Liver (tissue), 9 donors: Measurements from ENCODE around the gene SPATA1. TPM values are rescaled to one million over a fixed set of nuclear protein-coding genes. Genes with fewer than 3 reads are reported as not detected.

Source experiments
- DNase-seq: peaks from one replicate; pipeline ENCODE4 v3.0.0-alpha.2; 2017; ENCODE audit warnings: low spot score
- H3K27ac ChIP-seq, 2 donors: one replicate each; pipeline ENCODE4 v1.7.0; 2013; ENCODE audit warnings: inconsistent platforms in 2 of 2, low read length in 2 of 2, control low read depth in 1 of 2, low read depth in 1 of 2, mild to moderate bottlenecking in 1 of 2
- H3K27me3 ChIP-seq, 4 donors: one replicate each; pipeline versions ENCODE4 v1.6.1 to v1.7.0; 2013; ENCODE audit warnings: low read length in 3 of 4, inconsistent platforms in 1 of 4, mild to moderate bottlenecking in 1 of 4, moderate library complexity in 1 of 4; ENCODE audit not compliant: control insufficient read depth in 4 of 4, insufficient read depth in 4 of 4
- H3K36me3 ChIP-seq, 4 donors: one replicate each; pipeline versions ENCODE4 v1.6.1 to v1.7.0; 2013; ENCODE audit warnings: low read length in 3 of 4, mild to moderate bottlenecking in 3 of 4, low read depth in 1 of 4, moderate library complexity in 1 of 4; ENCODE audit not compliant: control insufficient read depth in 4 of 4, insufficient read depth in 3 of 4
- H3K4me1 ChIP-seq, 4 donors: one replicate each; pipeline versions ENCODE4 v1.6.1 to v1.7.0; 2013; ENCODE audit warnings: low read length in 3 of 4, mild to moderate bottlenecking in 3 of 4, moderate library complexity in 1 of 4; ENCODE audit not compliant: control insufficient read depth in 4 of 4, insufficient read depth in 4 of 4
- H3K4me3 ChIP-seq, 3 donors: one replicate each; pipeline versions ENCODE4 v1.6.1 to v1.7.0; 2013; ENCODE audit warnings: low read length in 3 of 3, control low read depth in 1 of 3, low read depth in 1 of 3, mild to moderate bottlenecking in 1 of 3
- H3K9ac ChIP-seq, 2 donors: one replicate each; pipeline ENCODE4 v1.7.0; 2013; ENCODE audit warnings: low read length in 2 of 2, mild to moderate bottlenecking in 2 of 2, moderate library complexity in 2 of 2, control low read depth in 1 of 2, low read depth in 1 of 2
- H3K9me3 ChIP-seq, 4 donors: one replicate each; pipeline versions ENCODE4 v1.6.1 to v1.7.0; 2013; ENCODE audit warnings: low read length in 3 of 4; ENCODE audit not compliant: control insufficient read depth in 4 of 4
- CTCF ChIP-seq: fragments of 150-350 bp; IDR thresholded peaks from 2 replicates; pipeline ENCODE4 v1.5.1; 2017; ENCODE audit warnings: improper control_type of control experiment, low read depth, low read length; ENCODE audit not compliant: missing input control
- EGR1 ChIP-seq, 2 donors: IDR thresholded peaks; 2 replicates each; pipeline ENCODE4 v1.6.1; 2016 to 2018; ENCODE audit warnings: antibody characterized with exemption in 2 of 2, low read depth in 2 of 2
- FOXA2 ChIP-seq: IDR thresholded peaks from 2 replicates; pipeline ENCODE4 v1.6.1; 2016; ENCODE audit warnings: antibody characterized with exemption
- GABPA ChIP-seq, 2 donors: IDR thresholded peaks in 1 of 2; conservative IDR thresholded peaks in 1 of 2; 2 replicates each; pipeline ENCODE4 v1.6.1; 2016; ENCODE audit warnings: antibody characterized with exemption in 2 of 2, mild to moderate bottlenecking in 1 of 2, moderate library complexity in 1 of 2
- HNF4A ChIP-seq, 2 donors: conservative IDR thresholded peaks; 2 replicates each; pipeline ENCODE4 v1.6.1; 2016; ENCODE audit warnings: antibody characterized with exemption in 2 of 2, mild to moderate bottlenecking in 2 of 2
- HNF4G ChIP-seq: IDR thresholded peaks from 2 replicates; pipeline ENCODE4 v1.6.1; 2016; ENCODE audit warnings: antibody characterized with exemption
- JUND ChIP-seq, 2 donors: IDR thresholded peaks; 2 replicates each; pipeline ENCODE4 v1.6.1; 2016; ENCODE audit warnings: antibody characterized with exemption in 2 of 2
- MAX ChIP-seq: IDR thresholded peaks from 2 replicates; pipeline ENCODE4 v1.6.1; 2016; ENCODE audit warnings: antibody characterized with exemption
- NR2F2 ChIP-seq: IDR thresholded peaks from 2 replicates; pipeline ENCODE4 v1.6.1; 2016; ENCODE audit warnings: antibody characterized with exemption
- RAD21 ChIP-seq, 2 donors: IDR thresholded peaks; 2 replicates each; pipeline ENCODE4 v1.6.1; 2016; ENCODE audit warnings: antibody characterized with exemption in 2 of 2, mild to moderate bottlenecking in 2 of 2
- SP1 ChIP-seq: IDR thresholded peaks from 2 replicates; pipeline ENCODE4 v1.6.1; 2018; ENCODE audit warnings: antibody characterized with exemption, mild to moderate bottlenecking
- TAF1 ChIP-seq: conservative IDR thresholded peaks from 2 replicates; pipeline ENCODE4 v1.6.1; 2016; ENCODE audit warnings: antibody characterized with exemption, mild to moderate bottlenecking
- YY1 ChIP-seq: IDR thresholded peaks from 2 replicates; pipeline ENCODE4 v1.6.1; 2016; ENCODE audit warnings: antibody characterized with exemption, mild to moderate bottlenecking
- ZBTB33 ChIP-seq: IDR thresholded peaks from 2 replicates; pipeline ENCODE4 v1.6.1; 2016; ENCODE audit warnings: antibody characterized with exemption
- WGBS: extraction: QIAGEN DNeasy Blood & Tissue Kit; methylation state at CpG from one replicate; pipeline ENCODE4 v1.1.7; 2013; 5-methylcytosine and 5-hydroxymethylcytosine counted together
- polyA plus RNA-seq, 2 donors: library from polyadenylated mRNA; stranded (reverse) in 1 of 2; unstranded in 1 of 2; fragments of 200-250 nt in 1 of 2; fragments of >200 nt in 1 of 2; fragmentation: Nextera tagmentation in 1 of 2; extraction: Ambion mirVana in 1 of 2; gene quantifications; one replicate each; pipeline versions ENCODE4 v1.2.1 to v1.2.3, GENCODE V29; 2013 to 2015
- total RNA-seq, 2 donors: library from RNA; depleted of rRNA; stranded (reverse); fragments of >200 nt; gene quantifications; one replicate each; pipeline ENCODE4 v1.2.3, GENCODE V29; 2014
- donor health status: healthy.
- donor health status: healthy.
- donor health status: healthy.
- donor health status: healthy.
- donor health status: healthy.

The SPATA1 gene
- total and polyA plus RNA-seq, 4 donors: 0.06 to 2.2 (median 0.54) TPM

GRCh38 chr1:84582802-84583587 lies 76.8 kb downstream of the SPATA1 start:
- Histone ChIP-seq H3K27me3 (no peaks in the 10 kb centered on the region), H3K9ac (no peak overlapping the region), H3K9me3 (peaks cover 0 to 4% (median under 1%) of the 10 kb centered on the region in 4 donors), H3K4me3 (no peak overlapping the region), H3K27ac (no peak overlapping the region), H3K4me1 (no peaks in the 10 kb centered on the region), H3K36me3 (no peaks in the 10 kb centered on the region)
- no peak for DNase-seq
- no peak for TF ChIP-seq JUND (IDR thresholded peaks at IDR 0.05)
- TF ChIP-seq HNF4G: no peak
- no peak for TF ChIP-seq GABPA (IDR thresholded peaks at IDR 0.05 in 1 of 2, conservative IDR thresholded peaks at IDR 0.05 in 1 of 2)
- no peak for TF ChIP-seq TAF1
- no peak for TF ChIP-seq MAX
- no peak for TF ChIP-seq ZBTB33
- WGBS: 90% methylated on average over 7 of the region's 7 CpGs

GRCh38 chr1:84583648-84584047 lies 77.5 kb downstream of the SPATA1 start:
- H3K9ac ChIP-seq: no peak overlapping the region
- no peaks in the 10 kb centered on the region for H3K36me3 ChIP-seq
- no peak overlapping the region for H3K4me3 ChIP-seq
- H3K27ac ChIP-seq: no peak overlapping the region
- no peaks in the 10 kb centered on the region for H3K27me3 ChIP-seq
- TF ChIP-seq TAF1 (no peak), MAX (no peak), GABPA (IDR thresholded peaks at IDR 0.05 in 1 of 2, conservative IDR thresholded peaks at IDR 0.05 in 1 of 2) (no peak), SP1 (no peak), ZBTB33 (no peak), NR2F2 (no peak), CTCF (no peak), RAD21 (IDR thresholded peaks at IDR 0.05) (no peak), YY1 (no peak), HNF4A (conservative IDR thresholded peaks at IDR 0.05) (no peak), EGR1 (IDR thresholded peaks at IDR 0.05; ENCODE audit: low read depth in 2 of 2) (no peak), FOXA2 (no peak)
- no peaks in the 10 kb centered on the region for H3K4me1 ChIP-seq
- DNase-seq: no peak
- H3K9me3 ChIP-seq: peaks cover 0 to 4% (median under 1%) of the 10 kb centered on the region in 4 donors
- WGBS: 92% methylated on average over 10 of the region's 10 CpGs
